HEK293 (cell line): ENCODE data around the gene DSTN.

Experiments
- CTCF ChIA-PET: fragments of 350-600 bp; formaldehyde crosslinking; extraction: SDS; loops from one replicate; lab custom pipeline; 2021; ENCODE audit warnings: antibody characterized with exemption; lab: Yijun Ruan, JAX
- POLR2A ChIA-PET: fragments of 300-600 bp; formaldehyde crosslinking; extraction: SDS; loops from one replicate; lab custom pipeline; 2020; ENCODE audit warnings: antibody characterized with exemption, inconsistent platforms; lab: Yijun Ruan, JAX
- H3K27ac ChIP-seq: fragments of 200-500 bp; sonication (Bioruptor generic); 2 replicates; pipeline ENCODE4 v1.5.1; 2014; ENCODE audit warnings: low read depth, low read length, control low read depth, inconsistent platforms; ENCODE audit errors: extremely low read depth
- H3K36me3 ChIP-seq, 2 experiments: fragments of 200-500 bp in 1 of 2; sonication (Bioruptor generic) in 1 of 2; 1 replicate in 1 of 2; 2 replicates in 1 of 2; pipeline ENCODE4 v1.5.1; 2014 to 2017; ENCODE audit warnings: inconsistent platforms in 2 of 2, low read length in 2 of 2; ENCODE audit not compliant: control insufficient read depth in 2 of 2, insufficient read depth in 1 of 2
- H3K4me1 ChIP-seq: fragments of 200-500 bp; sonication (Bioruptor generic); 2 replicates; pipeline ENCODE4 v1.5.1; 2014; ENCODE audit warnings: mild to moderate bottlenecking, low read length, inconsistent platforms; ENCODE audit not compliant: control insufficient read depth, insufficient read depth
- H3K4me3 ChIP-seq: 2 replicates; pipeline ENCODE4 v1.5.1; 2011; ENCODE audit warnings: low read depth, mild to moderate bottlenecking, control low read depth, low read length, moderate library complexity
- H3K9me3 ChIP-seq: fragments of 200-500 bp; sonication (Bioruptor generic); 2 replicates; pipeline ENCODE4 v1.5.1; 2014; ENCODE audit warnings: low read depth, low read length, inconsistent platforms; ENCODE audit not compliant: control insufficient read depth, insufficient read depth
- EGR2 ChIP-seq: fragments of 450-650 bp; formaldehyde crosslinking; IDR thresholded peaks from 2 replicates; pipeline ENCODE4 v1.5.1; 2016; ENCODE audit warnings: low read depth, missing biosample characterization, missing genetic modification characterization
- PRDM4 ChIP-seq: fragments of 450-650 bp; formaldehyde crosslinking; IDR thresholded peaks from 2 replicates; pipeline ENCODE4 v1.5.1; 2017; ENCODE audit warnings: missing biosample characterization, missing genetic modification characterization
- PRDM6 ChIP-seq: fragments of 450-650 bp; formaldehyde crosslinking; IDR thresholded peaks from 2 replicates; pipeline ENCODE4 v1.5.1; 2017; ENCODE audit warnings: missing biosample characterization, missing genetic modification characterization
- SP2 ChIP-seq: fragments of 450-650 bp; formaldehyde crosslinking; IDR thresholded peaks from 2 replicates; pipeline ENCODE4 v1.5.1; 2016; ENCODE audit warnings: missing biosample characterization, missing genetic modification characterization
- SP3 ChIP-seq: fragments of 450-650 bp; formaldehyde crosslinking; IDR thresholded peaks from 2 replicates; pipeline ENCODE4 v1.5.1; 2016; ENCODE audit warnings: missing biosample characterization, missing genetic modification characterization
- ZBTB44 ChIP-seq: fragments of 450-650 bp; IDR thresholded peaks from 2 replicates; pipeline ENCODE4 v1.5.1; 2018; ENCODE audit warnings: missing biosample characterization, mild to moderate bottlenecking, missing genetic modification characterization
- ZFHX2 ChIP-seq: fragments of 450-650 bp; formaldehyde crosslinking; conservative IDR thresholded peaks from 2 replicates; pipeline ENCODE4 v1.5.1; 2016; ENCODE audit warnings: missing biosample characterization, missing genetic modification characterization
- ZFP37 ChIP-seq: fragments of 450-650 bp; formaldehyde crosslinking; IDR thresholded peaks from 2 replicates; pipeline ENCODE4 v1.5.1; 2016; ENCODE audit warnings: missing biosample characterization, missing genetic modification characterization
- ZNF449 ChIP-seq: fragments of 450-650 bp; formaldehyde crosslinking; IDR thresholded peaks from 2 replicates; pipeline ENCODE4 v1.5.1; 2017; ENCODE audit warnings: missing biosample characterization, mild to moderate bottlenecking, missing genetic modification characterization, moderate library complexity
- ZNF48 ChIP-seq: fragments of 450-650 bp; formaldehyde crosslinking; IDR thresholded peaks from 2 replicates; pipeline ENCODE4 v1.5.1; 2016; ENCODE audit warnings: missing biosample characterization, missing genetic modification characterization
- ZNF544 ChIP-seq: fragments of 450-650 bp; formaldehyde crosslinking; IDR thresholded peaks from 2 replicates; pipeline ENCODE4 v1.5.0; 2017; ENCODE audit warnings: missing biosample characterization, missing genetic modification characterization
- ZNF596 ChIP-seq: fragments of 450-650 bp; IDR thresholded peaks from 2 replicates; pipeline ENCODE4 v1.5.0; 2018; ENCODE audit warnings: missing biosample characterization, mild to moderate bottlenecking, missing genetic modification characterization, moderate library complexity
- TF ChIP-seq, protein P1 (sequence below): fragments of 450-650 bp; formaldehyde crosslinking; IDR thresholded peaks from 2 replicates; pipeline ENCODE4 v1.5.1; 2016; ENCODE audit warnings: missing biosample characterization, missing genetic modification characterization
- TF ChIP-seq, protein P2 (sequence below): fragments of 450-650 bp; formaldehyde crosslinking; IDR thresholded peaks from 2 replicates; pipeline ENCODE4; 2016; ENCODE audit warnings: missing biosample characterization, missing genetic modification characterization
- TF ChIP-seq, protein P3 (sequence below): fragments of 450-650 bp; formaldehyde crosslinking; IDR thresholded peaks from 2 replicates; pipeline ENCODE4 v1.5.1; 2016; ENCODE audit warnings: missing biosample characterization, missing genetic modification characterization
- TF ChIP-seq, protein P4 (sequence below): fragments of 450-650 bp; formaldehyde crosslinking; IDR thresholded peaks from 2 replicates; pipeline ENCODE4 v1.5.1; 2016; ENCODE audit warnings: missing biosample characterization, missing genetic modification characterization
- TF ChIP-seq, protein P5 (sequence below): sonication (generic); formaldehyde crosslinking; IDR thresholded peaks from 2 replicates; pipeline ENCODE4 v1.8.1; 2022; ENCODE audit warnings: mild to moderate bottlenecking, moderate library complexity, missing genetic modification reagents

The DSTN gene

GRCh38 chr20:17533396-17533795 lies 36.5 kb upstream of the DSTN start:
- Histone ChIP-seq H3K36me3 (no peaks in the 10 kb centered on the region), H3K27ac (no peak overlapping the region), H3K9me3 (no peaks in the 10 kb centered on the region), H3K4me1 (peaks cover 6% of the 10 kb centered on the region), H3K4me3 (no peak overlapping the region)
- POLR2A ChIA-PET = interaction anchor here (0.6 to 1.5 kb wide), 3 partner anchors 36 to 75 kb away, joined by 4 to 7 read pairs (median 5); partner anchors contain the start of gene DSTN
- TF ChIP-seq SP3 (no peak), EGR2 (peak; percentile 27; the same call in 1 of the 2 replicates), SP2 (peak; percentile 39), PRDM6 (tag by site-specific recombination) (no peak), ZNF596 (tag by site-specific recombination) (no peak), ZFHX2 (tag by site-specific recombination) (0 out of 2 replicates have a peak, but pooled peaks have one; percentile 21), ZNF449 (tag by site-specific recombination) (peak; percentile 81; the same call in 1 of the 2 replicates), ZBTB44 (no peak)
- TF ChIP-seq, protein P1, sequence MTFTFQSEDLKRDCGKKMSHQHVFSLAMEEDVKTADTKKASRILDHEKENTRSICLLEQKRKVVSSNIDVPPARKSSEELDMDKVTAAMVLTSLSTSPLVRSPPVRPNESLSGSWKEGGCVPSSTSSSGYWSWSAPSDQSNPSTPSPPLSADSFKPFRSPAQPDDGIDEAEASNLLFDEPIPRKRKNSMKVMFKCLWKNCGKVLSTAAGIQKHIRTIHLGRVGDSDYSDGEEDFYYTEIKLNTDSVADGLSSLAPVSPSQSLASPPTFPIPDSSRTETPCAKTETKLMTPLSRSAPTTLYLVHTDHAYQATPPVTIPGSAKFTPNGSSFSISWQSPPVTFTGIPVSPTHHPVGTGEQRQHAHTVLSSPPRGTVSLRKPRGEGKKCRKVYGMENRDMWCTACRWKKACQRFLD = no peak
- TF ChIP-seq, protein P2, sequence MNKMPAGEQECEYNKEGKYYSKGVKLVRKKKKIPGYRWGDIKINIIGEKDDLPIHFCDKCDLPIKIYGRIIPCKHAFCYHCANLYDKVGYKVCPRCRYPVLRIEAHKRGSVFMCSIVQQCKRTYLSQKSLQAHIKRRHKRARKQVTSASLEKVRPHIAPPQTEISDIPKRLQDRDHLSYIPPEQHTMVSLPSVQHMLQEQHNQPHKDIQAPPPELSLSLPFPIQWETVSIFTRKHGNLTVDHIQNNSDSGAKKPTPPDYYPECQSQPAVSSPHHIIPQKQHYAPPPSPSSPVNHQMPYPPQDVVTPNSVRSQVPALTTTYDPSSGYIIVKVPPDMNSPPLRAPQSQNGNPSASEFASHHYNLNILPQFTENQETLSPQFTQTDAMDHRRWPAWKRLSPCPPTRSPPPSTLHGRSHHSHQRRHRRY (tag by site-specific recombination) = no peak
- TF ChIP-seq, protein P3, sequence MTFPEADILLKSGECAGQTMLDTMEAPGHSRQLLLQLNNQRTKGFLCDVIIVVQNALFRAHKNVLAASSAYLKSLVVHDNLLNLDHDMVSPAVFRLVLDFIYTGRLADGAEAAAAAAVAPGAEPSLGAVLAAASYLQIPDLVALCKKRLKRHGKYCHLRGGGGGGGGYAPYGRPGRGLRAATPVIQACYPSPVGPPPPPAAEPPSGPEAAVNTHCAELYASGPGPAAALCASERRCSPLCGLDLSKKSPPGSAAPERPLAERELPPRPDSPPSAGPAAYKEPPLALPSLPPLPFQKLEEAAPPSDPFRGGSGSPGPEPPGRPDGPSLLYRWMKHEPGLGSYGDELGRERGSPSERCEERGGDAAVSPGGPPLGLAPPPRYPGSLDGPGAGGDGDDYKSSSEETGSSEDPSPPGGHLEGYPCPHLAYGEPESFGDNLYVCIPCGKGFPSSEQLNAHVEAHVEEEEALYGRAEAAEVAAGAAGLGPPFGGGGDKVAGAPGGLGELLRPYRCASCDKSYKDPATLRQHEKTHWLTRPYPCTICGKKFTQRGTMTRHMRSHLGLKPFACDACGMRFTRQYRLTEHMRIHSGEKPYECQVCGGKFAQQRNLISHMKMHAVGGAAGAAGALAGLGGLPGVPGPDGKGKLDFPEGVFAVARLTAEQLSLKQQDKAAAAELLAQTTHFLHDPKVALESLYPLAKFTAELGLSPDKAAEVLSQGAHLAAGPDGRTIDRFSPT (tag by site-specific recombination) = no peak
- CTCF ChIA-PET = interaction anchor here (0.7 to 1.4 kb wide), 5 partner anchors 9 to 83 kb away, joined by 3 to 11 read pairs (median 3); no protein-coding TSS in a partner anchor

DNA sequence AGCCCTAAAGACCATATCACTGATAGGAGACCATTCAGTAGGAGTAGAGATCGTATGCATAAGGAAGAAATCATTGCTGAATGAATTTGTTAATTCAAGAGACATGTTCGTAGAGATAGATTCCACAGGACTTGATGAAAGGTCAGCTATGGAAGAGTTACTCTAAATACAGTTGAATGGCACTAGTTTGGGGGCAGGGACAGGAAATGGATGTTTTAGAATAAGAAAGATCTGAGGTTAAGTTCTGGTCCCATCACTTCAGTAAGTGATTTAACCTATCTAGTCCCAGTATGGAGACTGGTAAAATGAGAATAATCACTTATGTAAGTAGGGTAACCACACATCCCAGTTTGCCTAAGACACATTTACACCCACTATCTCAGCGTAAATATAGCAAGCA lies 35.8 kb upstream of the DSTN start:
- no peak overlapping the region for H3K4me3 ChIP-seq

More for the DNA sequence above, 35.8 kb upstream of the DSTN start:
- CTCF ChIA-PET = interaction anchor here (1.4 kb wide), 1 partner anchor 29 kb away, joined by 11 read pairs; no protein-coding TSS in a partner anchor
- TF ChIP-seq, protein P4, sequence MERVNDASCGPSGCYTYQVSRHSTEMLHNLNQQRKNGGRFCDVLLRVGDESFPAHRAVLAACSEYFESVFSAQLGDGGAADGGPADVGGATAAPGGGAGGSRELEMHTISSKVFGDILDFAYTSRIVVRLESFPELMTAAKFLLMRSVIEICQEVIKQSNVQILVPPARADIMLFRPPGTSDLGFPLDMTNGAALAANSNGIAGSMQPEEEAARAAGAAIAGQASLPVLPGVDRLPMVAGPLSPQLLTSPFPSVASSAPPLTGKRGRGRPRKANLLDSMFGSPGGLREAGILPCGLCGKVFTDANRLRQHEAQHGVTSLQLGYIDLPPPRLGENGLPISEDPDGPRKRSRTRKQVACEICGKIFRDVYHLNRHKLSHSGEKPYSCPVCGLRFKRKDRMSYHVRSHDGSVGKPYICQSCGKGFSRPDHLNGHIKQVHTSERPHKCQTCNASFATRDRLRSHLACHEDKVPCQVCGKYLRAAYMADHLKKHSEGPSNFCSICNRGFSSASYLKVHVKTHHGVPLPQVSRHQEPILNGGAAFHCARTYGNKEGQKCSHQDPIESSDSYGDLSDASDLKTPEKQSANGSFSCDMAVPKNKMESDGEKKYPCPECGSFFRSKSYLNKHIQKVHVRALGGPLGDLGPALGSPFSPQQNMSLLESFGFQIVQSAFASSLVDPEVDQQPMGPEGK (tag by site-specific recombination) = no peak
- TF ChIP-seq ZNF48 (tag by site-specific recombination) (no peak), PRDM4 (tag by site-specific recombination) (no peak), ZNF544 (no peak), ZFP37 (tag by site-specific recombination) (no peak)
- TF ChIP-seq, protein P5, sequence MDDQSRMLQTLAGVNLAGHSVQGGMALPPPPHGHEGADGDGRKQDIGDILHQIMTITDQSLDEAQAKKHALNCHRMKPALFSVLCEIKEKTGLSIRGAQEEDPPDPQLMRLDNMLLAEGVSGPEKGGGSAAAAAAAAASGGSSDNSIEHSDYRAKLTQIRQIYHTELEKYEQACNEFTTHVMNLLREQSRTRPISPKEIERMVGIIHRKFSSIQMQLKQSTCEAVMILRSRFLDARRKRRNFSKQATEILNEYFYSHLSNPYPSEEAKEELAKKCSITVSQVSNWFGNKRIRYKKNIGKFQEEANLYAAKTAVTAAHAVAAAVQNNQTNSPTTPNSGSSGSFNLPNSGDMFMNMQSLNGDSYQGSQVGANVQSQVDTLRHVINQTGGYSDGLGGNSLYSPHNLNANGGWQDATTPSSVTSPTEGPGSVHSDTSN (CRISPR knock-in tag) = no peak
- POLR2A ChIA-PET = no interaction called here
- no peak overlapping the region for H3K27ac ChIP-seq
- H3K4me1 ChIP-seq = peaks cover 6% of the 10 kb centered on the region
- no peaks in the 10 kb centered on the region for H3K9me3 ChIP-seq
- H3K36me3 ChIP-seq = no peaks in the 10 kb centered on the region
